Measurements from ENCODE around the gene HS3ST1.

- TF ChIP-seq CTCF (conservative IDR thresholded peaks at IDR 0.05; ENCODE audit: low read length) (no peak), EZH2phosphoT487 (IDR thresholded peaks at IDR 0.05; ENCODE audit: borderline replicate concordance) (no peak)
Measured at GRCh38 chr4:11404431-11404830, 24.3 kb downstream of the HS3ST1 start.

Data from Loucy (cell line).